Fibroblast of lung (primary cell): ENCODE measurements around the gene DCLRE1B. TPM values are rescaled to one million over a fixed set of nuclear protein-coding genes. Genes with fewer than 3 reads are reported as not detected.

Experiments used
- DNase-seq, 2 donors: peaks; one replicate each; pipeline versions ENCODE4 v3.0.0 to v3.0.0-alpha.2; 2010; ENCODE audit warnings: low read depth in 2 of 2
- H2AFZ ChIP-seq: 2 replicates; pipeline ENCODE4 v1.5.1; 2012; ENCODE audit warnings: low read length, control low read depth, inconsistent platforms
- H3K27ac ChIP-seq: 2 replicates; pipeline ENCODE4 v1.5.1; 2011; ENCODE audit warnings: low read length, control low read depth; ENCODE audit not compliant: insufficient read depth
- H3K27me3 ChIP-seq: 2 replicates; pipeline ENCODE4 v1.5.1; 2011; ENCODE audit warnings: mild to moderate bottlenecking, low read length; ENCODE audit not compliant: control insufficient read depth, insufficient read depth
- H3K36me3 ChIP-seq: 2 replicates; pipeline ENCODE4 v1.5.1; 2011; ENCODE audit warnings: low read length; ENCODE audit not compliant: control insufficient read depth, insufficient read depth
- H3K4me1 ChIP-seq: 2 replicates; pipeline ENCODE4 v1.5.1; 2011; ENCODE audit warnings: low read length; ENCODE audit not compliant: control insufficient read depth, insufficient read depth; ENCODE audit errors: extremely low read depth
- H3K4me2 ChIP-seq: 2 replicates; pipeline ENCODE4 v1.5.1; 2011; ENCODE audit warnings: low read length, control low read depth; ENCODE audit not compliant: insufficient read depth; ENCODE audit errors: extremely low read depth
- H3K4me3 ChIP-seq, 4 experiments: fragments of 200-600 bp in 1 of 4; sonication (generic) in 1 of 4; replicated peaks in 1 of 4; 2 replicates each; pipeline ENCODE4 v1.5.1; 2011 to 2016; ENCODE audit warnings: low read length in 4 of 4, low read depth in 3 of 4, mild to moderate bottlenecking in 3 of 4, control low read depth in 2 of 4, inconsistent platforms in 1 of 4, mixed read lengths in 1 of 4; ENCODE audit not compliant: insufficient read depth in 1 of 4; ENCODE audit errors: control extremely low read depth in 1 of 4
- H3K79me2 ChIP-seq: 2 replicates; pipeline ENCODE4 v1.5.1; 2012; ENCODE audit warnings: mild to moderate bottlenecking, low read length, inconsistent platforms; ENCODE audit not compliant: control insufficient read depth, insufficient read depth
- H3K9ac ChIP-seq: 2 replicates; pipeline ENCODE4 v1.5.1; 2011; ENCODE audit warnings: mild to moderate bottlenecking, low read length, control low read depth; ENCODE audit not compliant: insufficient read depth
- H3K9me3 ChIP-seq: 2 replicates; pipeline ENCODE4 v1.5.1; 2012; ENCODE audit warnings: low read depth, low read length; ENCODE audit not compliant: control insufficient read depth, insufficient read depth
- H4K20me1 ChIP-seq: 2 replicates; pipeline ENCODE4 v1.5.1; 2011; ENCODE audit warnings: low read length; ENCODE audit not compliant: control insufficient read depth, insufficient read depth; ENCODE audit errors: extremely low read depth
- EZH2 ChIP-seq: IDR thresholded peaks from 2 replicates; pipeline ENCODE4 v1.5.1; 2012; ENCODE audit warnings: low read length, control low read depth, mild to moderate bottlenecking; ENCODE audit errors: missing control alignments
- polyA plus RNA-seq, 2 donors: library from polyadenylated mRNA; depleted of rRNA in 1 of 2; stranded (reverse) in 1 of 2; unstranded in 1 of 2; fragments of >200 nt; gene quantifications; 2 replicates each; pipeline ENCODE4 v1.2.1, GENCODE V29; 2011 to 2012; ENCODE audit warnings: missing spikeins in 1 of 2
- total RNA-seq: library from RNA; depleted of rRNA; stranded (reverse); fragments of >200 nt; gene quantifications from 2 replicates; pipeline ENCODE4 v1.2.1, GENCODE V29; 2014
- TF ChIP-seq, protein P1 (sequence below), 2 donors: IDR thresholded peaks in 1 of 2; conservative IDR thresholded peaks in 1 of 2; 1 replicate in 1 of 2; 2 replicates in 1 of 2; pipeline ENCODE4 v1.5.1; 2011 to 2012; ENCODE audit warnings: low read length in 2 of 2, control low read depth in 1 of 2, inconsistent platforms in 1 of 2, low read depth in 1 of 2, mild to moderate bottlenecking in 1 of 2

Gene DCLRE1B
- total and polyA plus RNA-seq, 2 donors (not counting 1 experiment from before 2014, with no cell fraction given): 0.66 to 3.4 TPM

DNA sequence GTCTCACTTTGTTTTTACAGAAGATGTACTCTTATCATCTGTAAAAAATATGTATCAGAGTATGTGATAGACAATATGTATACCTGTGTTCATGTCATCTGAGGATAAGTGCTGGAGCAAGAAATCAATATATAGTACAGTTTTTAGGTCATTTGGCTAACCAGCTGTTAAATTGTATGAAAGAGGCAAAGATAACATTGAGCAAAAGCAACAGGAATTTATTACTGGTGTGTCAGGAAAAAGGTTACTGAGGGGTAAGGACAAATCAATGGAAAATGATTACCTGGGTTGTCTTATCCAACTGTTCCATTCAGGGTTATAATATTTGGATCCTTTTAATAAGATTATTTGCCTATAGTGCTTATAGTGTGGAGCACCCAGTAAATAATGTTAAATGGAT lies 28.9 kb downstream of the DCLRE1B start:
- no peak for DNase-seq
- Histone ChIP-seq H3K4me1 (peaks cover 2% of the 10 kb centered on the region), H3K27ac (no peak overlapping the region), H3K9ac (no peak overlapping the region), H2AFZ (no peak overlapping the region), H3K4me2 (no peak overlapping the region), H3K4me3 (no peak overlapping the region), H3K27me3 (no peaks in the 10 kb centered on the region), H3K79me2 (peaks cover 84% of the 10 kb centered on the region), H4K20me1 (peaks cover 2% of the 10 kb centered on the region), H3K9me3 (no peaks in the 10 kb centered on the region), H3K36me3 (no peaks in the 10 kb centered on the region)
- no peak for TF ChIP-seq EZH2
- TF ChIP-seq, protein P1, sequence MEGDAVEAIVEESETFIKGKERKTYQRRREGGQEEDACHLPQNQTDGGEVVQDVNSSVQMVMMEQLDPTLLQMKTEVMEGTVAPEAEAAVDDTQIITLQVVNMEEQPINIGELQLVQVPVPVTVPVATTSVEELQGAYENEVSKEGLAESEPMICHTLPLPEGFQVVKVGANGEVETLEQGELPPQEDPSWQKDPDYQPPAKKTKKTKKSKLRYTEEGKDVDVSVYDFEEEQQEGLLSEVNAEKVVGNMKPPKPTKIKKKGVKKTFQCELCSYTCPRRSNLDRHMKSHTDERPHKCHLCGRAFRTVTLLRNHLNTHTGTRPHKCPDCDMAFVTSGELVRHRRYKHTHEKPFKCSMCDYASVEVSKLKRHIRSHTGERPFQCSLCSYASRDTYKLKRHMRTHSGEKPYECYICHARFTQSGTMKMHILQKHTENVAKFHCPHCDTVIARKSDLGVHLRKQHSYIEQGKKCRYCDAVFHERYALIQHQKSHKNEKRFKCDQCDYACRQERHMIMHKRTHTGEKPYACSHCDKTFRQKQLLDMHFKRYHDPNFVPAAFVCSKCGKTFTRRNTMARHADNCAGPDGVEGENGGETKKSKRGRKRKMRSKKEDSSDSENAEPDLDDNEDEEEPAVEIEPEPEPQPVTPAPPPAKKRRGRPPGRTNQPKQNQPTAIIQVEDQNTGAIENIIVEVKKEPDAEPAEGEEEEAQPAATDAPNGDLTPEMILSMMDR (conservative IDR thresholded peaks at IDR 0.05 in 1 of 2, IDR thresholded peaks at IDR 0.05 in 1 of 2; ENCODE audit: low read depth in 1 of 2, low read length in 2 of 2): no peak

DNA sequence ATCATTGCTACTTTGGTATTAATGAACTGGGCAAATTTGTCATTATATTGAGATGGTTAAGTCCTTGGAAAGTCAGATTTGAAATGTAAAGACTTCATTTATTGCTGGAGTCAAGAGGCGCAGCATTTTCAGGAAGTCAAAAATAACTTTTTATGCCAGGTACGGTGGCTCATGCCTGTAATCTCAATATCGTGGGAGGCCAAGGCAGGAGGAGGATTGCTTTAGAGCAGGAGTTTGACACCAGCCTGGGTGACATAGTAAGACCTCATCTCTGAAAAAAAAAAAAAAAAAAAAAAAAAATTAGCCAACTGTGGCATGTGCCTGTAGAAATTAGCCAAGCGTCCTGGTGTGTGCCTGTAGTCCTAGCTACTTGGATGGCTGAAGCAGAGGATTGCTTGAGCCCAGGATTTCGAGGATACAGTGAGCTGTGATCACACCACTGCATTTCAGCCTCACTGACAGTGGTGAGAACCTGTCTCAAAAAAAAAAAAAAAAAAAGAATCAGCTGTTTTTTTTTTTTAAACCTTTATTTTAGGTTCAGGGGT lies 29.5 kb downstream of the DCLRE1B start:
- Histone ChIP-seq H3K4me1 (peaks cover 2% of the 10 kb centered on the region), H3K4me2 (no peak overlapping the region)
- DNase-seq: no peak

DNA sequence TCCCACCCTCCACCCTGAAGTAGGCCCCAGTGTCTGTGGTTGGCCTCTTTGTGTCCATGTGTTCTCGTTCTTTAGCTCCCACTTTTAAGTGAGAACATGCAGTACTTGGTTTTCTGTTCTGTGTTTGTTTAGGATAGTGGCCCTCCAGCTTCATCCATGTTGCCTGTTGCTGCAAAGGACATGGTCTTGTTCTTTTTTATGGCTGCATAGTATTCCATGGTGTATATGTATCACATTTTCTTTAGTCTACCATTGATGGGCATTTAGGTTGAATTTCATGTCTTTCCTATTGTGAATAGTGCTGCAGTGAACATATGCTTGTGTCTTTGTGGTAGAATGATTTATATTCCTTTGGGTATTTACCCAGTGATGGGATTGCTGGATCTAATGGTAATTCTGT lies 30.1 kb downstream of the DCLRE1B start:
- Histone ChIP-seq H3K4me2 (no peak overlapping the region), H3K36me3 (no peaks in the 10 kb centered on the region), H2AFZ (no peak overlapping the region), H3K9me3 (no peaks in the 10 kb centered on the region), H3K9ac (no peak overlapping the region), H3K4me1 (peaks cover 2% of the 10 kb centered on the region), H4K20me1 (peaks cover 2% of the 10 kb centered on the region), H3K27ac (no peak overlapping the region), H3K79me2 (peaks cover 92% of the 10 kb centered on the region), H3K4me3 (no peak overlapping the region), H3K27me3 (no peaks in the 10 kb centered on the region)
- TF ChIP-seq, protein P1 (conservative IDR thresholded peaks at IDR 0.05 in 1 of 2, IDR thresholded peaks at IDR 0.05 in 1 of 2; ENCODE audit: low read depth in 1 of 2, low read length in 2 of 2): no peak
- no peak for TF ChIP-seq EZH2
- no peak for DNase-seq

More for the DNA sequence above, 29.5 kb downstream of the DCLRE1B start:
- Histone ChIP-seq H3K9ac (no peak overlapping the region), H3K79me2 (peaks cover 90% of the 10 kb centered on the region), H3K4me3 (no peak overlapping the region), H3K9me3 (no peaks in the 10 kb centered on the region), H4K20me1 (peaks cover 2% of the 10 kb centered on the region), H3K27me3 (no peaks in the 10 kb centered on the region), H3K36me3 (no peaks in the 10 kb centered on the region), H3K27ac (no peak overlapping the region), H2AFZ (no peak overlapping the region)
- TF ChIP-seq, protein P1 (conservative IDR thresholded peaks at IDR 0.05 in 1 of 2, IDR thresholded peaks at IDR 0.05 in 1 of 2; ENCODE audit: low read depth in 1 of 2, low read length in 2 of 2): no peak
- no peak for TF ChIP-seq EZH2
